ENCODE measurements around the gene ANKRD26. TPM values are rescaled to one million over a fixed set of nuclear protein-coding genes. Genes with fewer than 3 reads are reported as not detected.
"Not testable (repeated sequence)": the region's sequence is repeated elsewhere in the genome, so short reads cannot be mapped to it uniquely, and the experiment has no call there.

ANKRD26 gene
- total RNA-seq, 1 experiment from 2014 or later = 16.3 TPM

- H3K36me3 ChIP-seq (ENCODE audit: insufficient read depth, low read length) = peaks cover 26% of the 10 kb centered on the region; the same call in 1 of the 2 replicates
- H3K9me3 ChIP-seq (ENCODE audit: low read length); H2AFZ ChIP-seq (ENCODE audit: low read length); H3K4me2 ChIP-seq (ENCODE audit: low read depth, low read length, poor library complexity, severe bottlenecking); H3K79me2 ChIP-seq (ENCODE audit: low read length); H3K27ac ChIP-seq (ENCODE audit: low read length); H4K20me1 ChIP-seq (ENCODE audit: insufficient read depth, low read depth, low read length); H3K9me2 ChIP-seq (replicated peaks; ENCODE audit: insufficient read depth, low read length); DNase-seq; H3K4me3 ChIP-seq (ENCODE audit: low read length); H3K27me3 ChIP-seq (ENCODE audit: low read length); H3K9ac ChIP-seq (ENCODE audit: low read length); H3K4me1 ChIP-seq (ENCODE audit: low read length): not testable (repeated sequence)
Observed at GRCh38 chr10:27045247-27045646, 55.0 kb downstream of the ANKRD26 start.

DNA sequence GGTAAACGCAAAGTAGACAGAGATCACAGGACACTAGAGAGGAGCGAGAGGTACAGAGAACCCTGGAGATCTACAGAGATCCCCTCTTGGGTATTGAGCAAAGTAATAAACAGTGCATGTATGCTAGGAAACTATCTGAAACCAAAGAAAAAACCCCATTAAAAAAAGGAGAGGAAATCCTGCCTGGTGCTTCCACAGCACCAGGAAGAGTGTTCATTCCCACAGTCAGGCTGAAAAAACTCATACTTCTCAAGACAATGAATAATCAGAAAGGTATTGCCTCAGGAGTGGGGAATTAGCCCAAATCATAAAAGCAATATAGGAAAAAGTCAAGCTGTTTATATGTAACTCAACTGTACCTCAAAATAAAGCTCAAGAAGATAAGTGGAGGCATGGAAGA is 59.1 kb downstream of the ANKRD26 start:
- Histone ChIP-seq H3K9ac (ENCODE audit: low read length) (no peak overlapping the region), H3K9me3 (ENCODE audit: low read length) (no peaks in the 10 kb centered on the region), H3K4me2 (ENCODE audit: low read depth, low read length, poor library complexity, severe bottlenecking) (no peak overlapping the region), H4K20me1 (ENCODE audit: insufficient read depth, low read depth, low read length) (no peaks in the 10 kb centered on the region), H3K4me3 (ENCODE audit: low read length) (no peak overlapping the region), H2AFZ (ENCODE audit: low read length) (no peak overlapping the region), H3K9me2 (replicated peaks; ENCODE audit: insufficient read depth, low read length) (0 out of 2 replicates have a peak, but pooled peaks cover 4% of the 10 kb centered on the region), H3K4me1 (ENCODE audit: low read length) (no peaks in the 10 kb centered on the region), H3K27me3 (ENCODE audit: low read length) (no peaks in the 10 kb centered on the region), H3K36me3 (ENCODE audit: insufficient read depth, low read length) (peaks cover 29% of the 10 kb centered on the region), H3K79me2 (ENCODE audit: low read length) (0 out of 2 replicates have a peak, but pooled peaks cover 2% of the 10 kb centered on the region), H3K27ac (ENCODE audit: low read length) (no peak overlapping the region)
- no peak for DNase-seq

DNA sequence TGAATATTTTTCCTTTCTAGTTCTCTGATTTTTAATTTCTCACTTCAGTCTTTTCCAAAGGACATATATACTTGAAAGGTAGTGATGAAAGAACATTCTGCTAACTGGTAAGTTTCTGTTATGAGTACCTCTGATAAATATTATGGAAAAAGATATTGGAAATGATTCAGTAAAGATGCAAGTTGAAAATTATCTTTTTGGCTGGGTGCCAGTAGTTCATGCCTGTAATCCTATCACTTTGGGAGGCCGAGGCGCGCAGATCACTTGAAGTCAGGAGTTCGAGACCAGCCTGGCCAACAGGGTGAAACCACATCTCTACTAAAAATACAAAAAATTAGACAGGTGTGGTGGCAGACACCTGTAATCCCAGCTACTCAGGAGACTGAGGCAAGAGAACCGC is 62.1 kb downstream of the ANKRD26 start:
- Histone ChIP-seq H3K4me3 (ENCODE audit: low read length) (no peak overlapping the region), H4K20me1 (ENCODE audit: insufficient read depth, low read depth, low read length) (no peaks in the 10 kb centered on the region), H3K9me2 (replicated peaks; ENCODE audit: insufficient read depth, low read length) (no peaks in the 10 kb centered on the region), H2AFZ (ENCODE audit: low read length) (no peak overlapping the region), H3K4me1 (ENCODE audit: low read length) (peaks cover 15% of the 10 kb centered on the region), H3K27ac (ENCODE audit: low read length) (no peak overlapping the region), H3K9me3 (ENCODE audit: low read length) (no peaks in the 10 kb centered on the region), H3K4me2 (ENCODE audit: low read depth, low read length, poor library complexity, severe bottlenecking) (no peak overlapping the region), H3K9ac (ENCODE audit: low read length) (no peak overlapping the region), H3K36me3 (ENCODE audit: insufficient read depth, low read length) (peaks cover 29% of the 10 kb centered on the region), H3K79me2 (ENCODE audit: low read length) (0 out of 2 replicates have a peak, but pooled peaks cover 2% of the 10 kb centered on the region), H3K27me3 (ENCODE audit: low read length) (no peaks in the 10 kb centered on the region)
- DNase-seq = no peak

DNA sequence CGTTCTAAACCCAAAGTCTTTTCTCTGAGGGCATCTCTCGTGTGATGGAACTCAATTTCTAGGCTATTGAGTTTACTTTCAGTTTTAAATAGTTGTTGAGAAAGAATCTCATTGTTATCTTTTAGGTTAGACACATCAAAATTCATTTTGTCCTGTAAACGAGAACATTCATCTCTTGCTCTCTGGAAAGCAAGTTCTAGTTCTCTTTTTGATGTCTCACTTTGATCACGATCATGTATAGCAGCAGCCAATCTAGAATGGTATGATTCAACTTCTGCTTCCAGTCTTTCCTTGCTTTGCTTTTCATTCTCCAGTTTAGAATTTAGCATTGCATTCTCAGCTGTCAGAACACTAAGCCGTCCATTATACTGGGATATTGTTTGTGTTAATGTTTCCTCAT is 65.1 kb downstream of the ANKRD26 start:
- Histone ChIP-seq H3K79me2 (ENCODE audit: low read length) (0 out of 2 replicates have a peak, but pooled peaks cover 4% of the 10 kb centered on the region), H3K36me3 (ENCODE audit: insufficient read depth, low read length) (peaks cover 20% of the 10 kb centered on the region), H3K4me3 (ENCODE audit: low read length) (no peak overlapping the region), H3K9me3 (ENCODE audit: low read length) (no peaks in the 10 kb centered on the region), H3K9ac (ENCODE audit: low read length) (no peak overlapping the region), H3K27ac (ENCODE audit: low read length) (peak overlapping the region; percentile 8; the same call in 1 of the 2 replicates), H2AFZ (ENCODE audit: low read length) (peak overlapping the region; percentile 4; the same call in 1 of the 2 replicates), H3K27me3 (ENCODE audit: low read length) (no peaks in the 10 kb centered on the region), H4K20me1 (ENCODE audit: insufficient read depth, low read depth, low read length) (no peaks in the 10 kb centered on the region), H3K4me1 (ENCODE audit: low read length) (peaks cover 15% of the 10 kb centered on the region), H3K4me2 (ENCODE audit: low read depth, low read length, poor library complexity, severe bottlenecking) (peak overlapping the region; percentile 33), H3K9me2 (replicated peaks; ENCODE audit: insufficient read depth, low read length) (no peaks in the 10 kb centered on the region)
- no peak for DNase-seq

- H3K36me3 ChIP-seq (ENCODE audit: insufficient read depth, low read length) = peaks cover 22% of the 10 kb centered on the region
- H3K4me3 ChIP-seq (ENCODE audit: low read length) = no peak overlapping the region
- DNase-seq = no peak
- no peak overlapping the region for H3K4me2 ChIP-seq (ENCODE audit: low read depth, low read length, poor library complexity, severe bottlenecking)
- peaks cover 7% of the 10 kb centered on the region; the same call in 1 of the 2 replicates for H3K79me2 ChIP-seq (ENCODE audit: low read length)
- H3K4me1 ChIP-seq (ENCODE audit: low read length) = peaks cover 7% of the 10 kb centered on the region
- H3K27ac ChIP-seq (ENCODE audit: low read length) = no peak overlapping the region
- no peaks in the 10 kb centered on the region for H3K9me2 ChIP-seq (replicated peaks; ENCODE audit: insufficient read depth, low read length)
- no peaks in the 10 kb centered on the region for H3K9me3 ChIP-seq (ENCODE audit: low read length)
- no peak overlapping the region for H2AFZ ChIP-seq (ENCODE audit: low read length)
- H3K27me3 ChIP-seq (ENCODE audit: low read length) = no peaks in the 10 kb centered on the region
- no peak overlapping the region for H3K9ac ChIP-seq (ENCODE audit: low read length)
- H4K20me1 ChIP-seq (ENCODE audit: insufficient read depth, low read depth, low read length) = no peaks in the 10 kb centered on the region
Observed at GRCh38 chr10:27030060-27030459, 70.2 kb downstream of the ANKRD26 start.

GRCh38 chr10:27022048-27022447 is 78.2 kb downstream of the ANKRD26 start:
- Histone ChIP-seq H3K9me2 (replicated peaks; ENCODE audit: insufficient read depth, low read length) (no peaks in the 10 kb centered on the region), H3K4me2 (ENCODE audit: low read depth, low read length, poor library complexity, severe bottlenecking) (no peak overlapping the region), H4K20me1 (ENCODE audit: insufficient read depth, low read depth, low read length) (no peaks in the 10 kb centered on the region), H3K9me3 (ENCODE audit: low read length) (no peaks in the 10 kb centered on the region), H2AFZ (ENCODE audit: low read length) (no peak overlapping the region), H3K4me1 (ENCODE audit: low read length) (no peaks in the 10 kb centered on the region), H3K9ac (ENCODE audit: low read length) (no peak overlapping the region), H3K27ac (ENCODE audit: low read length) (no peak overlapping the region), H3K79me2 (ENCODE audit: low read length) (no peaks in the 10 kb centered on the region), H3K36me3 (ENCODE audit: insufficient read depth, low read length) (peaks cover 20% of the 10 kb centered on the region; the same call in 1 of the 2 replicates), H3K4me3 (ENCODE audit: low read length) (no peak overlapping the region), H3K27me3 (ENCODE audit: low read length) (no peaks in the 10 kb centered on the region)
- no peak for DNase-seq

GRCh38 chr10:27020243-27020642 is 80.1 kb downstream of the ANKRD26 start:
- Histone ChIP-seq H2AFZ (ENCODE audit: low read length) (no peak overlapping the region), H3K4me1 (ENCODE audit: low read length) (no peaks in the 10 kb centered on the region; the same call in 1 of the 2 replicates), H3K9me2 (replicated peaks; ENCODE audit: insufficient read depth, low read length) (no peaks in the 10 kb centered on the region), H3K4me3 (ENCODE audit: low read length) (no peak overlapping the region), H3K9ac (ENCODE audit: low read length) (no peak overlapping the region), H4K20me1 (ENCODE audit: insufficient read depth, low read depth, low read length) (no peaks in the 10 kb centered on the region), H3K79me2 (ENCODE audit: low read length) (no peaks in the 10 kb centered on the region), H3K27me3 (ENCODE audit: low read length) (no peaks in the 10 kb centered on the region), H3K36me3 (ENCODE audit: insufficient read depth, low read length) (peaks cover 19% of the 10 kb centered on the region; the same call in 1 of the 2 replicates), H3K9me3 (ENCODE audit: low read length) (no peaks in the 10 kb centered on the region), H3K27ac (ENCODE audit: low read length) (no peak overlapping the region), H3K4me2 (ENCODE audit: low read depth, low read length, poor library complexity, severe bottlenecking) (no peak overlapping the region)
- DNase-seq = no peak

DNA sequence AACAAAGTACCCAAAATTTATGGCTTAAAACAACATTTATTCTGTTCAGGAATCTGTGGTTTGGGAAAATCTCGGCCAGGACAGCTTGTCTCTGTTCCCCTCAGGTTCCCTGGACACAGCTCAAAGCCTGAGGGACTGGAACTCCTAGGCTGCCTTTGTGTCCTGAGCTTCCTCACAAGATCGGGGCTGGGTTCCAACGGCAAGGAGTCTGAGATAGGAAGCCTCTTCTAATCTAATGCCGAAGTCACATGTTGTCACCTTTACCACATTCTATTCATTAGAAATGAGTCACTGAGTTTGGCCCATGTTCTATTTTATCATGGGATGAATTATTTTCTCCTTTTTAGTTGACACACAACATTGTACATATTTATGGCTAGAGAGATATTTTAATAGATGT is 80.5 kb downstream of the ANKRD26 start:
- Histone ChIP-seq H3K9ac (ENCODE audit: low read length) (no peak overlapping the region), H3K9me2 (replicated peaks; ENCODE audit: insufficient read depth, low read length) (no peaks in the 10 kb centered on the region), H3K79me2 (ENCODE audit: low read length) (no peaks in the 10 kb centered on the region), H4K20me1 (ENCODE audit: insufficient read depth, low read depth, low read length) (no peaks in the 10 kb centered on the region), H3K9me3 (ENCODE audit: low read length) (no peaks in the 10 kb centered on the region), H3K4me1 (ENCODE audit: low read length) (peaks cover 4% of the 10 kb centered on the region; the same call in 1 of the 2 replicates), H2AFZ (ENCODE audit: low read length) (no peak overlapping the region), H3K4me2 (ENCODE audit: low read depth, low read length, poor library complexity, severe bottlenecking) (no peak overlapping the region), H3K36me3 (ENCODE audit: insufficient read depth, low read length) (peaks cover 19% of the 10 kb centered on the region; the same call in 1 of the 2 replicates), H3K27me3 (ENCODE audit: low read length) (no peaks in the 10 kb centered on the region), H3K27ac (ENCODE audit: low read length) (no peak overlapping the region), H3K4me3 (ENCODE audit: low read length) (no peak overlapping the region)
- no peak for DNase-seq
